OCI-LY3 (cell line): Measurements from ENCODE around the gene SCO2.

Source experiments
- H2AFZ ChIP-seq: fragments of 200-600, 300-600 bp; shearing (Covaris generic); 2 replicates; pipeline ENCODE4 v1.6.0; 2014; ENCODE audit warnings: antibody characterized with exemption, low read depth, low read length
- H3K27ac ChIP-seq: fragments of 200-600, 300-600 bp; sonication (generic); 2 replicates; pipeline ENCODE4 v1.5.1; 2014; ENCODE audit warnings: mild to moderate bottlenecking, low read length, moderate library complexity, mixed read lengths
- H3K27me3 ChIP-seq: fragments of 200-600, 300-600 bp; sonication (generic); 2 replicates; pipeline ENCODE4 v1.6.1; 2014; ENCODE audit warnings: low read depth, low read length, mixed read lengths
- H3K36me3 ChIP-seq: fragments of 200-600, 300-600 bp; sonication (generic); replicated peaks from 2 replicates; pipeline ENCODE3; 2014; ENCODE audit warnings: low read depth, low read length, mixed read lengths
- H3K4me1 ChIP-seq: fragments of 300-600, 200-600 bp; sonication (generic); 2 replicates; pipeline ENCODE4 v1.6.1; 2014; ENCODE audit warnings: low read length, mixed read lengths
- H3K4me2 ChIP-seq: fragments of 200-600, 300-600 bp; sonication (generic); 2 replicates; pipeline ENCODE4 v1.6.1; 2014; ENCODE audit warnings: low read length, mixed read lengths
- H3K4me3 ChIP-seq: fragments of 300-600, 200-600 bp; sonication (generic); 2 replicates; pipeline ENCODE4 v1.5.1; 2014; ENCODE audit warnings: antibody characterized with exemption, mild to moderate bottlenecking, low read length, moderate library complexity
- H3K79me2 ChIP-seq: fragments of 300-600, 200-600 bp; shearing (Covaris generic); 2 replicates; pipeline ENCODE4 v1.6.1; 2014; ENCODE audit warnings: mild to moderate bottlenecking, low read length, mixed read lengths
- H3K9ac ChIP-seq: fragments of 300-600, 200-600 bp; shearing (Covaris generic); 2 replicates; pipeline ENCODE4 v1.6.0; 2014; ENCODE audit warnings: mild to moderate bottlenecking, low read length, moderate library complexity
- H3K9me3 ChIP-seq: fragments of 200-600, 300-600 bp; shearing (Covaris generic); 2 replicates; pipeline ENCODE4 v1.6.1; 2014; ENCODE audit warnings: low read length, mixed read lengths; ENCODE audit not compliant: insufficient read depth
- H4K20me1 ChIP-seq: fragments of 200-600, 300-600 bp; sonication (generic); 2 replicates; pipeline ENCODE4 v1.6.1; 2016; ENCODE audit warnings: low read length, mixed read lengths; ENCODE audit not compliant: insufficient read depth
- EZH2phosphoT487 ChIP-seq: fragments of 200-600 bp; shearing (Covaris generic); IDR thresholded peaks from 2 replicates; pipeline ENCODE4 v1.6.1; 2018; ENCODE audit warnings: antibody characterized with exemption, mixed run types, low read depth
- TF ChIP-seq, protein P1 (sequence below): fragments of 200-600, 300-600 bp; sonication (generic); IDR thresholded peaks from 2 replicates; pipeline ENCODE4 v1.5.1; 2014; ENCODE audit warnings: antibody characterized with exemption, low read length, low read depth

The SCO2 gene

GRCh38 chr22:50568626-50569025, 43.2 kb upstream of the SCO2 start:
- Histone ChIP-seq H3K4me2 (no peak overlapping the region), H3K27me3 (no peaks in the 10 kb centered on the region), H3K9me3 (no peaks in the 10 kb centered on the region), H3K4me1 (no peaks in the 10 kb centered on the region), H3K4me3 (no peak overlapping the region), H4K20me1 (no peaks in the 10 kb centered on the region), H3K79me2 (no peaks in the 10 kb centered on the region), H3K36me3 (peaks cover 6% of the 10 kb centered on the region), H3K27ac (no peak overlapping the region), H3K9ac (no peak overlapping the region), H2AFZ (no peak overlapping the region)
- TF ChIP-seq, protein P1, sequence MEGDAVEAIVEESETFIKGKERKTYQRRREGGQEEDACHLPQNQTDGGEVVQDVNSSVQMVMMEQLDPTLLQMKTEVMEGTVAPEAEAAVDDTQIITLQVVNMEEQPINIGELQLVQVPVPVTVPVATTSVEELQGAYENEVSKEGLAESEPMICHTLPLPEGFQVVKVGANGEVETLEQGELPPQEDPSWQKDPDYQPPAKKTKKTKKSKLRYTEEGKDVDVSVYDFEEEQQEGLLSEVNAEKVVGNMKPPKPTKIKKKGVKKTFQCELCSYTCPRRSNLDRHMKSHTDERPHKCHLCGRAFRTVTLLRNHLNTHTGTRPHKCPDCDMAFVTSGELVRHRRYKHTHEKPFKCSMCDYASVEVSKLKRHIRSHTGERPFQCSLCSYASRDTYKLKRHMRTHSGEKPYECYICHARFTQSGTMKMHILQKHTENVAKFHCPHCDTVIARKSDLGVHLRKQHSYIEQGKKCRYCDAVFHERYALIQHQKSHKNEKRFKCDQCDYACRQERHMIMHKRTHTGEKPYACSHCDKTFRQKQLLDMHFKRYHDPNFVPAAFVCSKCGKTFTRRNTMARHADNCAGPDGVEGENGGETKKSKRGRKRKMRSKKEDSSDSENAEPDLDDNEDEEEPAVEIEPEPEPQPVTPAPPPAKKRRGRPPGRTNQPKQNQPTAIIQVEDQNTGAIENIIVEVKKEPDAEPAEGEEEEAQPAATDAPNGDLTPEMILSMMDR: no peak
- no peak for TF ChIP-seq EZH2phosphoT487

- no peak for TF ChIP-seq EZH2phosphoT487
- TF ChIP-seq, protein P1: no peak
- no peak overlapping the region for H3K27ac ChIP-seq
- H3K79me2 ChIP-seq: no peaks in the 10 kb centered on the region
- no peaks in the 10 kb centered on the region for H4K20me1 ChIP-seq
- H3K4me1 ChIP-seq: no peaks in the 10 kb centered on the region
- no peak overlapping the region for H2AFZ ChIP-seq
- no peak overlapping the region for H3K4me3 ChIP-seq
- H3K9me3 ChIP-seq: no peaks in the 10 kb centered on the region
- no peaks in the 10 kb centered on the region for H3K27me3 ChIP-seq
- H3K4me2 ChIP-seq: no peak overlapping the region
- no peak overlapping the region for H3K9ac ChIP-seq
- peaks cover 6% of the 10 kb centered on the region for H3K36me3 ChIP-seq
Measured at GRCh38 chr22:50567721-50568252, 42.4 kb upstream of the SCO2 start.

DNA sequence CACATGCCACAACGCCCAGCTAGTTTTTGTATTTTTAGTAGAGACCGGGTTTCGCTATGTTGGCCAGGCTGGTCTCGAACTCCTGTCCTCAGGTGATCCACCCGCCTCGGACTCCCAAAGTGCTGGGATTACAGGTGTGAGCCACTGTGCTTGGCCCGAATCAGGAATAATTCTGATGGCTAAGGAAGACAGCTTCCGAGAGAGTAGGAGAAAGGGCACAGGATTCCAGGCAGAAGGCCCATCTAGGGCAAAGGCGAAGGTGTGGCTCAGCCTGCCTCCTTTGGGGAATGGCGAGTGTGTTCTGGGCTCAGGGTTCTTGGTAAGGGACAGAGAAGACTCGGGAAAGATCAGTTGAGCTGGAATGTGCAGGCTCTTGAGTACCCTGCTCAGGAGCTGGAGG, 38.9 kb upstream of the SCO2 start:
- Histone ChIP-seq H3K4me2 (no peak overlapping the region), H3K36me3 (peaks cover 2% of the 10 kb centered on the region)

GRCh38 chr22:50563413-50564160, 38.2 kb upstream of the SCO2 start:
- Histone ChIP-seq H3K4me2 (peak overlapping the region; percentile 79), H3K36me3 (peaks cover 2% of the 10 kb centered on the region), H3K27ac (no peak overlapping the region), H3K9ac (peak overlapping the region; percentile 61), H3K9me3 (no peaks in the 10 kb centered on the region), H2AFZ (no peak overlapping the region), H3K4me3 (peak overlapping the region; percentile 87), H4K20me1 (no peaks in the 10 kb centered on the region), H3K27me3 (no peaks in the 10 kb centered on the region), H3K4me1 (no peaks in the 10 kb centered on the region), H3K79me2 (no peaks in the 10 kb centered on the region)
- TF ChIP-seq, protein P1: no peak

More for the DNA sequence above, 38.9 kb upstream of the SCO2 start:
- Histone ChIP-seq H3K79me2 (no peaks in the 10 kb centered on the region), H3K27ac (no peak overlapping the region), H4K20me1 (no peaks in the 10 kb centered on the region), H3K4me1 (no peaks in the 10 kb centered on the region), H3K9me3 (no peaks in the 10 kb centered on the region), H3K4me3 (no peak overlapping the region), H3K27me3 (no peaks in the 10 kb centered on the region), H2AFZ (no peak overlapping the region), H3K9ac (no peak overlapping the region)
- TF ChIP-seq, protein P1: no peak
- no peak for TF ChIP-seq EZH2phosphoT487
